IPS-11a (cell line): ENCODE measurements around the gene KRTAP5-5.
"Not testable (repeated sequence)": the region's sequence is repeated elsewhere in the genome, so short reads cannot be mapped to it uniquely, and the experiment has no call there.

ENCODE experiments used
- H3K4me3 ChIP-seq: one replicate; pipeline ENCODE4 v1.5.1; 2013; ENCODE audit warnings: low read depth, low read length, control low read depth

KRTAP5-5 gene

GRCh38 chr11:1607156-1607845 lies 22.3 kb upstream of the KRTAP5-5 start:
- not testable (repeated sequence) for H3K4me3 ChIP-seq

DNA sequence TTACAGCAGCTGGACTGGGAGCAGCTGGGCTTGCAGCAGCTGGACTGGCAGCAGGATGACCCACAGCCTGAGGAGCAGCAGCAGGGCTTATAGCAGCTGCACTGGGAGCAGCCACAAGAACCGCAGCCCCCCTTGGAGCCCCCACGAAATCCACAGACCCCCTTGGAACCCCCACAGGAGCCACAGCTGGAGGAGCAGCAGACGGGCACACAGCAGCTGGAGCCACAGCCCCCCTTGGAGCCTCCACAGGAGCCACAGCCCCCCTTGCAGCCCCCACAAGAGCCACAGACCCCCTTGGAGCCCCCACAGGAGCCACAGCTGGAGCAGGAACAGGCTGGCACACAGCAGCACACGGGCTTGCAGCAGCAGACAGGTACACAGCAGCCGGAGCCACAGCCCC lies 21.7 kb upstream of the KRTAP5-5 start:
- not testable (repeated sequence) for H3K4me3 ChIP-seq

DNA sequence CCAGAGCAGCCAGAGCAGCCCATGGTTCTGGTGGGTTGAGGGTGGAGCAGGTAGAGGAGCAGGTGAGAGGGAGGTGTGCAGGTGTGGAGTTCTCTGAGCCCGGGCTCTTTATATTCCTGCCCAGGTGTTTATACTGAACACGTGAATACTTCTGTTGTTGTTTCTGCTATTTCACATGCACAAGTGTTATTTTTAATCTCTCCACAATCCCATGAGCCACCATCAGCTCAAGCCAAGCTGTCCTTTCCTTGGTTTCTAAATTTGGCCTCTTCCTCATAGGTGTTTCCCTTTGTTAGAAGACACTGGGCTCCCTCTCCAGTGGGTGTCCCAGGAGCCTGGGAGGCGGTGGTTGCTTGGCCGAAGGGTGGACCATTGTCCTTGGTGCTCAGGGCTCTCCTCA lies 21.2 kb upstream of the KRTAP5-5 start, which contains the start of gene KRTAP5-3:
Gene KRTAP5-3 (minus strand): TSS at position 101 of the 400 bp plus-strand sequence. CDS start 78 bp downstream, at position 23.
- no peak within 1 kb of the TSS for H3K4me3 ChIP-seq

DNA sequence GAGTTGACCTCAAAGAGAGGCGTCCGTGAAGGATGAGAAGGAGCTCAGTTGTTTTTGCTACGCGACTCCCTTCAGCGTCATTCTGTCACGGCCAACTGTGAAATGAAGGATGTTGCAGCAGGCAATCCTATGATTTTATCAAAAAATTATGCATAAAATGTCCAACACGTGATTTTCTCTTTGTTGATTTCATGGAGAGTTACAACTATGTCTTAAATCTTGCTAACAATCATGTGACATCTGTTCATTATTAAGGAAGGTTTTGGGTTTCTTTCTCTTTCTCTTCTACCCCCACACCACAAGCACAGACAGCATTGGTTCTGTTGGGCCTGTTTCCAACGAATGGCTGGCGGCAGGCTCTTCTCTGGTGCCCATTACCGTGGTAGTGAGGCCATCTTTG lies 11.3 kb upstream of the KRTAP5-5 start:
- H3K4me3 ChIP-seq: no peak overlapping the region

GRCh38 chr11:1619449-1619848 lies 10.1 kb upstream of the KRTAP5-5 start:
- H3K4me3 ChIP-seq: no peak overlapping the region

- no peak within 1 kb of the TSS for H3K4me3 ChIP-seq
Observed at GRCh38 chr11:1622086-1622485, 7.5 kb upstream of the KRTAP5-5 start, which contains the start of gene KRTAP5-4. Gene KRTAP5-4, minus strand, starts transcription at chr11:1622138. Its CDS starts 45 bp downstream, at chr11:1622093.

GRCh38 chr11:1623716-1624115 lies 5.9 kb upstream of the KRTAP5-5 start:
- no peak overlapping the region for H3K4me3 ChIP-seq

GRCh38 chr11:1624621-1625020 lies 5.0 kb upstream of the KRTAP5-5 start:
- no peak overlapping the region for H3K4me3 ChIP-seq

DNA sequence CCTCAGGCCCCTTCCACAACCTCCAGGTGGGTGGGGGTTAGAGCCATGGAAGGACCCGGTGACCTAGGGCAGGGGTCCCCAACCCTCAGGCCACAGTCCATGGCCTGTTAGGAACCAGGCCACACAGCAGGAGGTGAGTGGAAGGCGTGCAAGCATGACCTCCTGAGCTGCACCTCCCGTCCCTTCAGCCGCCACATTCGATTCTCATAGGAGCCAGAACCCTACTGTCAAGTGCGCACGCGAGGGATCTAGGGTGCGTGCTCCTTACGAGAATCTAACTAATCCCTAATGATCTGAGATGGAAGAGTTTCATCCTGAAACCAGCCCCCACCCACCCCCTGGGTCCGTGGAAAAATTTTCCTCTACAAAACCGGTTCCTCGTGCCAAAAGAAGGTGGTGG lies 4.0 kb upstream of the KRTAP5-5 start:
- no peak overlapping the region for H3K4me3 ChIP-seq

DNA sequence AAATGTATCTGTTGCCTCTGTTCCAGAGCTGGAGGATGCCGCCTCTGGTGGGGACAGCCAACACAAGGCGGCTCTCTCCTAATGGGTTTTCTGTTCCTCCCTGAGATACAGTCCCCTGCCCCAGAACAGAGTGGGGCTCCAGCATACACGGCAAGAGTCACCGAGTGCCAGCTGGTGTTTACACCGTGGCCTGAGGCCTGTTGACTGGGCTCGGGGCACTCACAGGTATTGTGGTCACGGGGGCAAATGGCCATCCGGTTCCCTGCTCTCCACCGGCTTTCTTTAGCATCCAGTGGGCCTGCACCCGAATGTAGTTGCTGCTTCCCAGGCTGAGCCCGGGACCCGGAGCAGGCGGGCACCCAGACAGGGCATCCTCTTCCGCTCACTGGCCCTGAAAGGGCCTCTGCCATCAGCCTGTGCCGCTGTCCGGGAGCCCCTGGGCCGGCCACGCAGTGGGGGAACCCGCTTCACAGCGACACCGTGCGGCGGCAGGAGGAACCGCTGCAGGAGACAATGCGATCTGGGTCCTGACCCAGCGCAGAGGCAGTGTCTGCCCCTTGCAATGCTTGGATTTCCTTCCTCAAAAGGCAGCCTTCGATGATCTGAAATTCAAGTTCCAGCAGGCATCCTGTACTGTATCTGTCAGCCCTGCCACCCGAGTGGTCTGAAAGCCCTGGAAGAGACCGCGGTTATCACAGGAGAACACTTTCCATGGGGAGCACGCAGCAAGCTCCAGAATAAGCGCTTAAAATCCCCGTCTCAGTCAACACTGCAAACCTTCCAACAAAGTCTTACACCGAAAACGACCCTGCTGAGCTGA lies 859 bp upstream of the KRTAP5-5 start:
- no peak overlapping the region for H3K4me3 ChIP-seq

GRCh38 chr11:1630271-1630670 lies 696 bp downstream of the KRTAP5-5 start:
- H3K4me3 ChIP-seq: no peak overlapping the region

DNA sequence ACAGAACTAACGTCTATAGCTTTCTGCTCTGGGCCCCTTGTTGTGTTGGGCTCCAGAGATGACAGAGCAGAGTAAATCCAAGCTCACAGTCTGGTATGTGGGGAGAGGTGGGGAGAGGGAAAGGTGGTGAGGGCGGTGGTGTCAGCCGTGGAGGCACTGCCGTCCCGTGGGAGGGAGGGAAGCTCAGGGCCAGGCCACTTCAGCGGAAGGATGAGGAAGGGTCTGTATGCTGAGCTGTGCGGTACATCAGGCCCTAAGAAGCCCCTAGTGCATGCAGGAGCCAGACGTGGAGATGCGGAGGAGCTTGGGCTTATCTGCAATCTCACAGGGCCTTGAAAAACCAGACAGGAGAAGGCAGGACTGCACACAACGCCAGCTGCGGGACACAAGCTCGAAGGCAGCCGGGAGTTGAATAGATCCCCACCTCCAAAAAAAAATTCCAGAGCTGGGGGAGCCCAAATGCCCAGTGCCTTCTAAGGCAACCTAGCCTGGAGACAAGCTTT lies 1.5 kb downstream of the KRTAP5-5 start:
- H3K4me3 ChIP-seq: no peak overlapping the region

DNA sequence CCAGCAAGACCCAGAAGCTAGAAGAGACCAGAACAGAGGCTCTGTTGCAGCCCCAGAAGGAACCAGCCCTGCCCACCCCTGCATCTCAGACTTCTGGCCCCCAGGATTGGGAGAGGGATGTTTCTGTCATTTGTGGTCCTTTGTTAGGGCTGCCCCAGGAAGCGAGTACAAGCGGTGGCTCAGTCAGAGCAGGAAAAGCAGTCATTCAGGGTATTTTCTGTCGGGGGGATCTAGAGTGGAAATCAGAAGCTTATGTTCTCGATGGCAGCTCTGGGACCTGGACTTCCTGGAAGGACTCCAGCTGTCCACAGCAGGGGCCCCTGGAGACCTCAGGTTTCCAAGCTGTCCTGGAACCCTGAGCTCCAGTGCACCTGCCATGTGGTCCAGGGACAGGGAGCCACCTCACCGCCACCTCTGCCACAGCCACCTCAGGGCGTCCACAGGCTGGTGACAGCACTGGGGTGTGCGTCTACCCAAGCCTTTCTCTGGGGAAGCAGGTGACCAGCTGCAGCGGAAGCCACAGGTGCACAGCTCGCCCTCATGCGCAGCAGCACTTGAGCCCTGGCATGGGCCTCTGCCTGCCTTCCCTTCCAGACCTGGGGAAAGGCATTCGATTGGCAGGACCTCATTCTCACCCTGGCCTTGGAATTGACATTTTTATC lies 2.6 kb downstream of the KRTAP5-5 start:
- H3K4me3 ChIP-seq: no peak overlapping the region

- no peak overlapping the region for H3K4me3 ChIP-seq
Observed at GRCh38 chr11:1633864-1634263, 4.3 kb downstream of the KRTAP5-5 start.

GRCh38 chr11:1636291-1636950 lies 6.8 kb downstream of the KRTAP5-5 start:
- H3K4me3 ChIP-seq: no peak overlapping the region

- no peak overlapping the region for H3K4me3 ChIP-seq
Observed at GRCh38 chr11:1637628-1638027, 8.1 kb downstream of the KRTAP5-5 start.

DNA sequence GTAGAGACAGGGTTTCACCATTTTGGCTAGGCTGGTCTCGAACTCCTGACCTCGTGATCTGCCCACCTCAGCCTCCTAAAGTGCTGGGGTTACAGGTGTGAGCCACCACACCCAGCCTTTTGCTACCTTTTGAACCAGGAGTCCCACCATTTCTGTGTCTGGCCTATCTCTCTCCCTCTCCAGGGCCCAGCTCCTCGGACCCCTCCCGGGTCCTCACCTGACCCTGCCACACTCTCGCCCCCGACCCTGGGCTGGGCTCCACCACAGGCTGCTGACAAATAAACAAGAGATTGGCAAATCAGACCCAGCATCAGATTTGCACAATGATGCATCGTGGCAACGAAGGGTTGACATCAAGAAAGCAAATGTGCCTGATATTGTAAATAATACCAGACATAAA lies 8.8 kb downstream of the KRTAP5-5 start:
- no peak overlapping the region for H3K4me3 ChIP-seq

DNA sequence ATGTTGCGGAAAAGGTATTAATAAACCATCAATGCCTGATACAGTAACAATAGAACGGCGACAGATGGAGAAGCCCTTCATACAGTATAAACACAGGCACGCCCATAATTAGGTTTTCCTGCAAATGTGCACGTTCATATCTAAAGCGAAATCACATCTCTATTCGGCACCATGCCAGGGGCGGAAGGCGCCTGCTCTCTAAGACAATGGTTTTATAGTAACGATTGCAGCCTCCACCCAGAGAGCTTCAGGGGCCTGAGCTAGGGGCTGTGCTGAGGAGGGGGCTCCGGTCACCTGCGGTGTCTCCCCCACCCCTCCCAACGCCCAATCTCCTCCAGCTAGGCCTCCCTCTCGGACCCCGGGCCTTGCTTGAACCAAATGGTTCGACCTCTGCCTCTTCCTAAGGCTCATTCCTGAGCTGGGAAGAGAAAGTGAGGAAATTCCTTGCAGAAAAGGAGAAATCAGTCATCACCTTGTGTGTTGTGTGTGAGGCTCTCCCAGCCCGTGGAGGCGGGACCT lies 9.6 kb downstream of the KRTAP5-5 start:
- H3K4me3 ChIP-seq: no peak overlapping the region

GRCh38 chr11:1639666-1640065 lies 10.1 kb downstream of the KRTAP5-5 start:
- no peak overlapping the region for H3K4me3 ChIP-seq

DNA sequence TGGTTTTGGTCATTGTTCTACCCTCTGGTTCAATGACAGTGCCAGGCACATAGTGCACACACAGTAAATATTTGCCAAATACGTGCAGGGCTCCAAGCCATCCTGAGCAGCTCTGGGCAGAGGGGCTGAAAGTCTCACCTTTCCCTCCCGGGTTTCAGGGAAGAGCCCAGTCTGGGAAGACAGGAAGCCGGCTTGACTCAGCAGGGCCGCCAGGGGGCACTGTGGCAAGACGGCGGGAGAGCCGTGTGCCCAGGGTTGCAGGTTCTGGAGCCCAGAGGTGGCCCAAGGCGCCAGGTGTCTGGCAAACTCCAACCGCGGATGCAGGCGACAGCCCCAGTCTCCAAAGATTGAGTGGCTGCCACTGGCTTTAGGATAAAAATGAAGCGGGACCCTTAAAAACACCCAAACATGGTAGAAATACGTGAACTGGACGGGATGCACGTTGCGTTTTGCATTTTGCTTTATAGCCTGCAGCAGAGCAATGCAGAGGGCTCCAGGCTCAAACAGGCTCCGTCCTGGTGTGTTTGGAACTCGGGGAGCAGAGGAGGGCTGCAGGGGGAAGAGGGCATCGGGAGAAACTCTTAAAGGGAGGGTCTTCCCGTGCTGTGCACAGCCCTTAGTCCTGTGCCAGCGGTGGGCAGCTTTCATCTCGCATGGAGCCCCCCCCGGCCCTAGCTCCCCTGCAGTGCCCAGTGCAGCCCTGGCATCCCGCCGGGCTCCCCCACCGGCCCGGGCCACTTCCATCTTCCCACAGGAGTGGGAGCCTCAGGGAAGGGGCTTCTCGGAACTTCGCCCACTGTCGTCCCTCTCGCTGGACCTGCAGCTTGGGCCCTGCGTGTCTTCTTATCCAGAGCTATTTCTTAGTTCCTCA lies 10.7 kb downstream of the KRTAP5-5 start:
- no peak overlapping the region for H3K4me3 ChIP-seq
